HAP-1 (cell line): Measurements from ENCODE around the gene RASGRF1.
"Not testable (repeated sequence)": the region's sequence is repeated elsewhere in the genome, so short reads cannot be mapped to it uniquely, and the experiment has no call there.

Experiments
- DNase-seq, 2 experiments: peaks; one replicate each; pipeline ENCODE4 v3.0.0-alpha.2; 2016 to 2020; ENCODE audit warnings: low spot score in 2 of 2
- H3K27me3 ChIP-seq: fragments of 250-450 bp; sonication (Bioruptor Pico); 2 replicates; pipeline ENCODE4 v1.5.1; 2020; ENCODE audit warnings: low read depth, mild to moderate bottlenecking, moderate library complexity
- H3K36me3 ChIP-seq: fragments of 250-450 bp; sonication (Bioruptor Pico); replicated peaks from 2 replicates; pipeline ENCODE4 v1.5.1; 2020; ENCODE audit warnings: mild to moderate bottlenecking
- H3K4me1 ChIP-seq: fragments of 250-450 bp; sonication (Bioruptor Pico); 2 replicates; pipeline ENCODE4 v1.5.1; 2020; ENCODE audit warnings: mild to moderate bottlenecking
- H3K4me3 ChIP-seq: fragments of 250-450 bp; sonication (Bioruptor Pico); 2 replicates; pipeline ENCODE4 v1.5.1; 2020; ENCODE audit warnings: mild to moderate bottlenecking, moderate library complexity
- H3K9me3 ChIP-seq: fragments of 250-450 bp; sonication (Bioruptor Pico); 2 replicates; pipeline ENCODE4 v1.5.1; 2020; ENCODE audit warnings: mild to moderate bottlenecking, moderate library complexity
- in situ Hi-C: fragments of 300-500 bp; cut with MboI; formaldehyde crosslinking; loops from 3 replicates; pipeline ENCODE4 v1.14.3; 2020; ENCODE audit warnings: low sequenced_read_pairs, inconsistent platforms, mixed read lengths

The RASGRF1 gene

GRCh38 chr15:78997981-78998499 is 92.5 kb downstream of the RASGRF1 start:
- in situ Hi-C loops: no loop called here
- H3K9me3 ChIP-seq: no peaks in the 10 kb centered on the region
- H3K27me3 ChIP-seq: peaks cover 8% of the 10 kb centered on the region; the same call in 1 of the 2 replicates
- no peak for DNase-seq
- no peaks in the 10 kb centered on the region for H3K4me1 ChIP-seq
- no peaks in the 10 kb centered on the region for H3K36me3 ChIP-seq
- H3K4me3 ChIP-seq: no peak overlapping the region

- in situ Hi-C loops: no loop called here
- no peaks in the 10 kb centered on the region for H3K36me3 ChIP-seq
- no peaks in the 10 kb centered on the region for H3K9me3 ChIP-seq
- no peak overlapping the region for H3K4me3 ChIP-seq
- DNase-seq: no peak
- H3K27me3 ChIP-seq: peaks cover 8% of the 10 kb centered on the region; the same call in 1 of the 2 replicates
- no peaks in the 10 kb centered on the region for H3K4me1 ChIP-seq
Observed at GRCh38 chr15:78996894-78997275, 93.7 kb downstream of the RASGRF1 start.

GRCh38 chr15:78995921-78996893 is 94.4 kb downstream of the RASGRF1 start:
- H3K4me1 ChIP-seq: no peaks in the 10 kb centered on the region
- H3K27me3 ChIP-seq: peaks cover 8% of the 10 kb centered on the region; the same call in 1 of the 2 replicates
- no peaks in the 10 kb centered on the region for H3K36me3 ChIP-seq
- in situ Hi-C loops: no loop called here
- H3K4me3 ChIP-seq: no peak overlapping the region
- no peak for DNase-seq
- no peaks in the 10 kb centered on the region for H3K9me3 ChIP-seq

GRCh38 chr15:78995161-78995560 is 95.4 kb downstream of the RASGRF1 start:
- H3K36me3 ChIP-seq, in situ Hi-C loops, H3K27me3 ChIP-seq, H3K4me3 ChIP-seq, H3K9me3 ChIP-seq, H3K4me1 ChIP-seq, DNase-seq: not testable (repeated sequence)

- in situ Hi-C loops: no loop called here
- no peak overlapping the region for H3K4me3 ChIP-seq
- no peak for DNase-seq
Observed at GRCh38 chr15:78993931-78994530, 96.5 kb downstream of the RASGRF1 start.

GRCh38 chr15:78993257-78993930 is 97.2 kb downstream of the RASGRF1 start:
- peaks cover 9% of the 10 kb centered on the region for H3K27me3 ChIP-seq
- DNase-seq: no peak
- H3K4me1 ChIP-seq: no peaks in the 10 kb centered on the region
- H3K36me3 ChIP-seq: no peaks in the 10 kb centered on the region
- in situ Hi-C loops: no loop called here
- no peaks in the 10 kb centered on the region for H3K9me3 ChIP-seq
- no peak overlapping the region for H3K4me3 ChIP-seq

More at GRCh38 chr15:78993931-78994530, 96.5 kb downstream of the RASGRF1 start:
- H3K27me3 ChIP-seq: peaks cover 5% of the 10 kb centered on the region
- no peaks in the 10 kb centered on the region for H3K36me3 ChIP-seq
- no peaks in the 10 kb centered on the region for H3K4me1 ChIP-seq
- H3K9me3 ChIP-seq: no peaks in the 10 kb centered on the region

GRCh38 chr15:78992416-78993256 is 97.9 kb downstream of the RASGRF1 start:
- no peaks in the 10 kb centered on the region for H3K4me1 ChIP-seq
- in situ Hi-C loops: no loop called here

GRCh38 chr15:78991879-78992278 is 98.7 kb downstream of the RASGRF1 start:
- H3K36me3 ChIP-seq: no peaks in the 10 kb centered on the region
- H3K4me3 ChIP-seq: no peak overlapping the region
- in situ Hi-C loops: no loop called here
- H3K27me3 ChIP-seq: peaks cover 17% of the 10 kb centered on the region
- H3K4me1 ChIP-seq: no peaks in the 10 kb centered on the region
- no peaks in the 10 kb centered on the region for H3K9me3 ChIP-seq
- no peak for DNase-seq

More at GRCh38 chr15:78992416-78993256, 97.9 kb downstream of the RASGRF1 start:
- Histone ChIP-seq H3K27me3 (peaks cover 14% of the 10 kb centered on the region), H3K36me3 (no peaks in the 10 kb centered on the region), H3K4me3 (no peak overlapping the region), H3K9me3 (no peaks in the 10 kb centered on the region)
- DNase-seq: no peak

- Histone ChIP-seq H3K36me3 (no peaks in the 10 kb centered on the region), H3K4me1 (no peaks in the 10 kb centered on the region), H3K27me3 (peaks cover 17% of the 10 kb centered on the region), H3K4me3 (no peak overlapping the region), H3K9me3 (no peaks in the 10 kb centered on the region)
- no peak for DNase-seq
- in situ Hi-C loops: no loop called here
Observed at GRCh38 chr15:78991476-78991875, 99.1 kb downstream of the RASGRF1 start.

GRCh38 chr15:78990278-78990677 is 100.3 kb downstream of the RASGRF1 start:
- H3K27me3 ChIP-seq: peaks cover 17% of the 10 kb centered on the region
- no peaks in the 10 kb centered on the region for H3K36me3 ChIP-seq
- no peak overlapping the region for H3K4me3 ChIP-seq
- no peak for DNase-seq
- no peaks in the 10 kb centered on the region for H3K9me3 ChIP-seq
- no peaks in the 10 kb centered on the region for H3K4me1 ChIP-seq
- in situ Hi-C loops: no loop called here

- no peaks in the 10 kb centered on the region for H3K36me3 ChIP-seq
- in situ Hi-C loops: no loop called here
- peaks cover 17% of the 10 kb centered on the region for H3K27me3 ChIP-seq
- no peak for DNase-seq
- H3K4me1 ChIP-seq: no peaks in the 10 kb centered on the region
- H3K9me3 ChIP-seq: no peaks in the 10 kb centered on the region
- no peak overlapping the region for H3K4me3 ChIP-seq
Observed at GRCh38 chr15:78989701-78990240, 100.8 kb downstream of the RASGRF1 start.

- Histone ChIP-seq H3K4me1 (no peaks in the 10 kb centered on the region), H3K9me3 (no peaks in the 10 kb centered on the region), H3K36me3 (no peaks in the 10 kb centered on the region), H3K4me3 (no peak overlapping the region), H3K27me3 (peaks cover 17% of the 10 kb centered on the region)
- no peak for DNase-seq
- in situ Hi-C loops: no loop called here
Observed at GRCh38 chr15:78988361-78988911, 102.1 kb downstream of the RASGRF1 start.
